Panc1 (cell line): ENCODE results near the gene DENND4C. TPM values are rescaled to one million over a fixed set of nuclear protein-coding genes. Genes with fewer than 3 reads are reported as not detected.

ENCODE experiments used
- ATAC-seq: fragments of 200-7000 bp; cut with Tn5 transposase; 2 replicates; pipeline ENCODE4 v1.9.1; 2020; ENCODE audit warnings: mild to moderate bottlenecking, moderate library complexity
- BruUV-seq: library from RNA; stranded (reverse); fragments of 400-500 nt; replicated peaks from 2 replicates; lab custom pipeline; 2021; lab: Mats Ljungman, UMichigan
- CTCF ChIA-PET: fragments of 300-600 bp; sonication (Branson Sonifier 250); formaldehyde crosslinking; loops from one replicate; lab custom pipeline; 2022; ENCODE audit warnings: antibody characterized with exemption; lab: Charles Lee
- POLR2A ChIA-PET: fragments of 300-600 bp; sonication (Branson Sonifier 250); formaldehyde crosslinking; loops from one replicate; lab custom pipeline; 2022; ENCODE audit warnings: antibody characterized with exemption; lab: Charles Lee
- DNase-seq: peaks from one replicate; pipeline ENCODE4 v3.0.0-alpha.2; 2010; ENCODE audit warnings: low read depth, low spot score
- H3K27ac ChIP-seq: 2 replicates; pipeline ENCODE4 v1.5.1; 2011; ENCODE audit warnings: mild to moderate bottlenecking, low read length, inconsistent platforms
- H3K27me3 ChIP-seq: fragments of 200-500 bp; sonication (Bioruptor generic); 2 replicates; pipeline ENCODE4 v1.6.0; 2014; ENCODE audit warnings: low read length, inconsistent platforms; ENCODE audit not compliant: control insufficient read depth, insufficient read depth
- H3K36me3 ChIP-seq: fragments of 200-500 bp; sonication (Bioruptor generic); 2 replicates; pipeline ENCODE4 v1.5.1; 2014; ENCODE audit warnings: inconsistent platforms, mild to moderate bottlenecking, low read length, moderate library complexity; ENCODE audit not compliant: control insufficient read depth, insufficient read depth
- H3K4me1 ChIP-seq: 2 replicates; pipeline ENCODE4 v1.5.1; 2011; ENCODE audit warnings: inconsistent platforms, mild to moderate bottlenecking, low read length, moderate library complexity; ENCODE audit not compliant: control insufficient read depth, insufficient read depth
- H3K4me3 ChIP-seq, 2 experiments: 2 replicates each; pipeline ENCODE4 v1.5.1; 2011 to 2012; ENCODE audit warnings: low read depth in 2 of 2, low read length in 2 of 2, mild to moderate bottlenecking in 2 of 2, inconsistent platforms in 1 of 2, moderate library complexity in 1 of 2
- H3K9me3 ChIP-seq: fragments of 200-500 bp; sonication (Bioruptor generic); 2 replicates; pipeline ENCODE4 v1.5.1; 2014; ENCODE audit warnings: low read depth, mild to moderate bottlenecking, inconsistent platforms, low read length, moderate library complexity; ENCODE audit not compliant: control insufficient read depth, insufficient read depth
- CTCF ChIP-seq: fragments of 450-650 bp; IDR thresholded peaks from 2 replicates; pipeline ENCODE4 v1.5.1; 2017; ENCODE audit warnings: mild to moderate bottlenecking
- POLR2AphosphoS5 ChIP-seq: IDR thresholded peaks from 2 replicates; pipeline ENCODE4 v1.6.1; 2012; ENCODE audit warnings: mild to moderate bottlenecking, low read depth, low read length, moderate library complexity
- REST ChIP-seq, 2 experiments: IDR thresholded peaks; 2 replicates each; pipeline ENCODE4 v1.6.1; 2011 to 2012; ENCODE audit warnings: low read depth in 2 of 2, control low read depth in 1 of 2, low read length in 1 of 2, mild to moderate bottlenecking in 1 of 2, moderate library complexity in 1 of 2; ENCODE audit not compliant: insufficient read depth in 1 of 2
- SIN3A ChIP-seq: IDR thresholded peaks from 2 replicates; pipeline ENCODE4 v1.6.1; 2012; ENCODE audit warnings: low read depth, mild to moderate bottlenecking, low read length, moderate library complexity, borderline replicate concordance; ENCODE audit not compliant: insufficient read depth
- TCF7L2 ChIP-seq: IDR thresholded peaks from 2 replicates; pipeline ENCODE4 v1.6.1; 2011; ENCODE audit warnings: mild to moderate bottlenecking, low read depth, low read length, inconsistent platforms
- in situ Hi-C: cut with HindIII; loops from 2 replicates; pipeline ENCODE4 v1.10.0; 2016; ENCODE audit warnings: low sequenced_read_pairs, low pct_unique_long_range_greater_than_20kb
- intact Hi-C: fragments of 100-400 bp; cut with micrococcal nuclease; formaldehyde crosslinking; loops from one replicate; pipeline ENCODE4 v1.10.0; 2022; ENCODE audit not compliant: unreplicated experiment
- total RNA-seq: library from RNA; stranded (reverse); gene quantifications from one replicate; pipeline ENCODE4 v1.2.1, GENCODE V29; 2021; ENCODE audit not compliant: unreplicated experiment

Gene DENND4C
- total RNA-seq, 1 experiment from 2014 or later: 10.5 TPM

GRCh38 chr9:19199012-19199411 is 31.5 kb upstream of the DENND4C start:
- in situ Hi-C loops (no loop called here), intact Hi-C loops (no loop called here)
- no TSS peak for BruUV-seq
- TF ChIP-seq REST (IDR thresholded peaks at IDR 0.05; ENCODE audit: insufficient read depth in 1 of 2, low read depth in 2 of 2, low read length in 1 of 2) (no peak), TCF7L2 (no peak), POLR2AphosphoS5 (no peak), SIN3A (no peak), CTCF (no peak)
- Histone ChIP-seq H3K27ac (no peak overlapping the region), H3K27me3 (no peaks in the 10 kb centered on the region), H3K4me1 (no peaks in the 10 kb centered on the region), H3K36me3 (no peaks in the 10 kb centered on the region), H3K9me3 (no peaks in the 10 kb centered on the region), H3K4me3 (no peak overlapping the region)
- ChIA-PET CTCF (no interaction called here), POLR2A (no interaction called here)
- ATAC-seq (no peak), DNase-seq (no peak)

- Histone ChIP-seq H3K4me1 (no peaks in the 10 kb centered on the region), H3K27me3 (no peaks in the 10 kb centered on the region), H3K27ac (no peak overlapping the region), H3K4me3 (no peak overlapping the region), H3K9me3 (no peaks in the 10 kb centered on the region), H3K36me3 (no peaks in the 10 kb centered on the region)
- POLR2A ChIA-PET: no interaction called here
- BruUV-seq: no TSS peak
- no peak for DNase-seq
- CTCF ChIA-PET: no interaction called here
- in situ Hi-C loops: no loop called here
- TF ChIP-seq REST (IDR thresholded peaks at IDR 0.05; ENCODE audit: insufficient read depth in 1 of 2, low read depth in 2 of 2, low read length in 1 of 2) (no peak), TCF7L2 (no peak), SIN3A (no peak), POLR2AphosphoS5 (no peak), CTCF (no peak)
- intact Hi-C loops: no loop called here
- ATAC-seq: no peak
Observed at GRCh38 chr9:19200229-19200628, 30.3 kb upstream of the DENND4C start.
